NCI-H2196 (cell line): Measurements from ENCODE around the gene HOXB6.

Experiments
- DNase-seq: peaks from one replicate; lab custom pipeline; 2025; ENCODE audit not compliant: unreplicated experiment; lab: John Stamatoyannopoulos, UW

The HOXB6 gene

GRCh38 chr17:48596000-48596734 lies 8.6 kb downstream of the HOXB6 start:
- peak; percentile 40 for DNase-seq

DNA sequence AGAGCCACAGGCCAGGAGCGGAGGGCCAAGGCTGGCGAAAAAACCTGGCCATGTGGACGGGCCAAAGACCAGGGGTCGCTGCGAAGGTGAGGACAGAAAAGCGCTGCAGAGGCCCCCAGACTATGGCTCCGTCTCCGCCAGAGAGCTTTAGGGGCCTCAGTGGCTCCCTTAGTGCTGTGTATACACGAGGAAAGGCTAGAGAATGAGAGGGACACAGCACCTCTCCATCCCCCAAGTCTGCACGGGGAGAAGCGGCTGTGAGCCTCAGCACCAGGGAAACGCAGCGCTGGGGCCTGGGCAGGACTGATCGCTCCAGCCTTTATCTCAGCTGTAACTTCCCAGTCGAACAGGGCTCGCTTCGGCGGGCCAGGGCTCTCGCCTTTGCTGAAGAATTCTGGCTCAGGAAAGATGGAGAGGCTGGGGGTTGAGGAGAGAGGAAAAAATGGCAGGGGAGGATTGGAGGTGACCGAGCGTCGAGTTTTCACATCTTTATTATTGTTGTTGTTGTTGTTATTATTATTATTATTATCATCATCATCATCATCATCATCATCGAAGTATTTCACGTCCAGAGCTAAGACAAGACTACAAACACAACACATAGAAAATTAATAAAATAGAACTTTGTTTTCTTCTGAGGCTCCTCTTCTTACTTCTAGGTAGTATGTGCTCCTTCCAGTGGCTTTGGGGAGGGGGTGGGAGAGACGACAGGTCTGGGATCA lies 9.3 kb downstream of the HOXB6 start:
- DNase-seq = no peak

DNA sequence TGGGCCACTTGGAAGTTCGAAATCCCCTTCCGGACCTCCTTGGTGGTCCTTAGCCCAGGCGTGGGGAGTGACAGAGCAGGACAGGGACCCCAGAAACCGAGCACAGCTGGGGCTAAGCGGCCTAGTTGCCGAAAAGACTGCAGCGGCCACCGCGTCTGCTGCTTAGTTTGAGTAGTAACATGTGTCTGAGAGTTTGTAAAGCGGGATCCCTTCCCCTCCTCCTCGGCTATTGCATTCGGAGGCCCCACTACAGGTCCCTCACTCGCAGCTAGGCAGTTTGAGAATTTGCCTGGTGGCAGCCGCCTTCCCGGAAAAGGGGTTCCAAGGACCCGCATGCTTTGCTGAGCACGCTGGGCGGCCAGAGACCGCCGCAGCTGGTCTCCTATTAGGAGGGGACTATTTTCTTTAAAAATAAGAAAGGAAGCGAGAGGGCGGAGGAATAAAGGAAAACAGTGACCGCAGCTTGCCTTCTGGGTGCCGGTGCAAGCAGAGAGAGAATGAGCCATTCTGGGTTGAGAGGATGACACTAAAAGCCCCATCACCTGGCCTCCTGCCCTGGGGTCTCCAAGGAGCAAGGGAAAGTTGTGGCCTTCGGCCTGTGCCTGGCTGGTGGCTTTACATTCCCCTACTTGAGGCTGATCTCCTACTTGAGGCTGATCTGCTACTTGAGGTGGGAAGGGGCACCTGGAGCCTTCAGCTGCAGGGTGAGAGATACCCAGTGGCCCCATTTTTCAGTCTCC lies 10.1 kb downstream of the HOXB6 start:
- DNase-seq = no peak

GRCh38 chr17:48593840-48594537 lies 10.8 kb downstream of the HOXB6 start:
- peak; percentile 97 for DNase-seq

GRCh38 chr17:48593126-48593829 lies 11.5 kb downstream of the HOXB6 start, which contains the start of gene HOXB5:
Gene HOXB5 (minus strand): TSS chr17:48593779. CDS start chr17:48593682, 97 bp downstream.
- DNase-seq = peak; percentile 53

GRCh38 chr17:48592577-48592976 lies 12.2 kb downstream of the HOXB6 start:
- DNase-seq = no peak

GRCh38 chr17:48592057-48592514 lies 12.7 kb downstream of the HOXB6 start:
- DNase-seq = peak; percentile 28

GRCh38 chr17:48591255-48592056 lies 13.3 kb downstream of the HOXB6 start:
- DNase-seq = no peak

DNA sequence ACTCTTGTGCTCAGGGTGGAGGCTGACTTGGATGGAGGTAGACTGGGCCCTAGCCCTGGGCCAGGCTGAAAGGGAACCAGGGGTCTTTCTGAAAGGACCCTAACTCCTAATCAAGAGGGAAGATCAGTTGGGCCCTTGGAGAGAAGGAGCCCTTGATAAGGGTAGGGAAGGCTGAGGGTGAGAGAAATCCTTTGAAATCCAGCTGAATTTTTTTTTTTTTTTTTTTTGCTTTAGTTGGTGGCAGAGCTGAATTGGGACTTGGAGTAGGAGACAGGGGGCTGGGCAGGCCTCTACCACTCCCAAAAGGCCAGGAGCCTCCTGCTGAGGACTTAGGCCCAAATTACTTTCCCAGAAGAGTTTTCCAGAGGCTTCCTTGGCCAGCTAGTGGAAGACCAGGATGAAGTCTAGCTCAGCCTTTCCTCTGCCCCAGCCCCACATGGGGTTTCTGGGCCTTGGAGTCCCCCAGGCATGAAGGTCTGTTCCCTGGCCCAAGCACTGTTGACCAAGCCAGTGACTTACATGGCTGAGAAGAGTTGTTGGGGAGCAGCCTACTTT lies 14.1 kb downstream of the HOXB6 start:
- no peak for DNase-seq

DNA sequence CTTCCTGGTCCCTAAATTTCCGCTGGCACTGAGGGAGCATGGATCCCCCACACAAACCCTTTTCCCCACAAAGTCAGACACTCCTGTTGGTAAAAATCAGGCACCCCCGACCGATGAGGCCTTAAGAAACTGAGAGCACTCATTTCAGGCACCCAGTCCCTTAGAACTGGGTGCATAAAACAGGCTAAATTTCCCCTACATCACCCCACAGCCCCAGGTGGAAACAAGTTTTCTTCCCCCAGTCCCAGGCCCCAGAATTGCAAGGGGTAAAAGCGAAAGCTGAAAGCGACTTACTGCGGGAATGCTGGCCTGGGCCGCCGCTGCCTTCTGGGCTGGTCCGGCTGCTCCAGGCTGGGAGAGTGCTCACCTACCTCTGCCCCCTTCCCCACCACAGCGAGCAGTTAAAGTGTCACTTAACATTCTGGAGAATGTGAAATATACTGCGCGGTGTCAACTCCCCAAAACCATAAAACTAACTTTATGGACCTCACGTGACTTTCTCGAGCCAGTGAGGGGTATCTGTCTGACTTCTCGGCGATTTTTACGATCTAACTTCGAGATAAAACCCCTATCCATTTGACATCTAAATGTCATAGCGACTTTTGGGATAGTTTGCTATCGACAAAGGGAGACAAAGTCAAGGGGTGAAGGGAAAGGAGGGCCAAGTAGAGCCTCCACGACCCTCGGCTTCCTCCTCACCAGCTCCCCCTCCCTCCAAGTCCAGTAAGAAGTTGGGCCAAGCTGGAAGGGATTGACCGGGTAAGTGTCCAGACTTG lies 14.8 kb downstream of the HOXB6 start, which contains the start of gene HOXB3:
Gene HOXB3 (minus strand): TSS at position 411 of the 776 bp plus-strand sequence. CDS start 37,767 bp downstream, outside the sequence.
- DNase-seq = peak; percentile 31

- DNase-seq = peak; percentile 46
Measured at GRCh38 chr17:48589060-48589830, 15.5 kb downstream of the HOXB6 start.

GRCh38 chr17:48588528-48588927 lies 16.3 kb downstream of the HOXB6 start:
- no peak for DNase-seq

DNA sequence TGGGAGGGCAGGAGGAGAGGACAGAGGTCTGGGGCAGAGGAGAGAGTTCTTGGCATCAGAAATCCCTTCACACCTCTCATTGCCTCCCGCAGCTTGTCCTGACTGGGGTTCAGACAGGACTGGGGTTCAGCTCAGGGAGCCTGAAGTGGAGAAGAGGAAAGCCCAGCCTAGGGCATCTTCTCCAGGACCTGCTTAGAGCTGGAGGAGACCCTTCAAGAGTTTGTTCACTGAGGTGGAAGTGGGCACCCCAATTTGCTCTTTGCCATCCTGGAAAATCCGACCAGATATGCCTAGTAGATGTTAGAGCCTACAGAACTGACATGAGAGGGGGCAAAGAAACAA lies 16.7 kb downstream of the HOXB6 start:
- DNase-seq = no peak

GRCh38 chr17:48587276-48588073 lies 17.3 kb downstream of the HOXB6 start:
- peak; percentile 82 for DNase-seq

DNA sequence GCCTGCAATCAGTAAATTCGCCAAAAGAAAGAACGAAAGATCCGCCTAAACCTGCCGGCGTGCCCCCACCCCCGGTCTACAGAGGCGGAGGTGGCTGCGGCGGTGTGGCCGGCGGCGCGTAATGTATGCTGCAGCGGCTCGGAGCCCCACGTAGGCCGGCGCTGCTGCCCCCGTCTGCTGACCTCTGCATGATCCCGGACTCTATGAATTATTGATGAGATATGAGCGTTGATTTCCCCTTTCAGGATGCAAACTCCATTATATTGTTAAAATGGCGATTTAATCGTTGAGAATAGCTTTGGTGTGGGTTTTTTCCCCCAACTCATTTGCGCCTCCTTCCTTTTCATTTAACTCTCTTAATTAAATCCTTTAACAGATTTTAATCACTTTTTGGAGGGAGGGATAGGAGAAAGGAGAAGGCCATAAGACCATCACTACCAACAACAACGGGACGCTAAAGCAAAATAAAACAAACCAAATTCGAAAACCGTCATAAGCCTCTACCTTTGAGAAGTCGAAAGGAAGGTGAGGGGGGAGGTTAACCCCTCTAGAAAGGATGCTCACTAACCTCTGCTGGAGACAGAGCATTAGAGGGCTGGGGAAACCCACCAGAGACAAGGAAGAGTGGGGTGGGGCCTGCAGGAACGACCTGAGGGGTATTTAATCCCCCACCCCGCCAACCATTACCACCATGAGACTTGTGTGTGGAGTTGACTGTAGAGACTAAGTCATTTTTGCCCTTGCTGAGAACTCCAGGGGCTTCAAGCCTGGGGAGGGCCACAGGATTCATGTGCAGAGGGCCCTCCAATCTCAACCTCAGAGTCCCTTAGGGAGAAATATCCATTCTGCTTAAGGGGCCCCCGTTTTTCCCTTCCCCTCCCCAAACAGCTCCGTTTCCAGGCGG lies 18.2 kb downstream of the HOXB6 start:
- peak; percentile 17 for DNase-seq

DNA sequence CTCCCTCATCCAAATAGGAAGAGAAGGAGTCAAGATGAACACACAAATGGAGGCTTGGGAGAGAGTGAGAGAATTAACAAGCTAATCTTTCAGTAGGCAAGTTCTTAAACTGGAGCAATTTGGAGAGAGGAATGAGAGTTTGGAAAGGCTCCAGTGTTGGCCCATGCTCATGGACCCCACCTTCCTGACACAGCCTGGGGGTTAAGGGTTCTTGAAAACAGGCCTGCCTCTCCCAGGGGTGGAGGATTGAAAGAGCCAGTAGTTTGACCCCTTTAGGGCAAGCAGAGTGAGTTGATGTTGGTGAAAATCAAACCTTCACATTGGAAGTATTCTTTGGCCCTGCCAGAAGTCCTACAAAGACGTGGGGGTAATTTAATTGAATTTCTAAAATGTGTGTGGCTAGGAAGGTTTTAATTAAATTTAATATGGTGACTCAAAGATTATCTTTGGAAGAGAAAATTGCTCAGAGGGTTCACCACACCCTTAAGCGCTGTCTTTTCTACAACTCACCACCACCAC lies 20.5 kb downstream of the HOXB6 start:
- no peak for DNase-seq
